Activated CD4-positive, alpha-beta T cell treated with anti-CD3 and anti-CD28 coated beads, Interleukin-2, amount 50 U/mL, for 16 hours (primary cell): ENCODE data around the gene SERPINI1.

ENCODE experiments used
- DNase-seq: peaks from one replicate; pipeline ENCODE4 v3.0.0-alpha.2; 2020

Gene SERPINI1

GRCh38 chr3:167852216-167852615 lies 116.7 kb downstream of the SERPINI1 start:
- no peak for DNase-seq

GRCh38 chr3:167854063-167854462 lies 118.5 kb downstream of the SERPINI1 start:
- DNase-seq = no peak

GRCh38 chr3:167854846-167855245 lies 119.3 kb downstream of the SERPINI1 start:
- no peak for DNase-seq

GRCh38 chr3:167855306-167855705 lies 119.8 kb downstream of the SERPINI1 start:
- no peak for DNase-seq

- DNase-seq = no peak
These were observed 123.3 kb downstream of the SERPINI1 start for GRCh38 chr3:167858865-167859264.

GRCh38 chr3:167859610-167860009 lies 124.1 kb downstream of the SERPINI1 start:
- DNase-seq = no peak

- DNase-seq = no peak
These were observed 126.1 kb downstream of the SERPINI1 start for GRCh38 chr3:167861649-167862048.

GRCh38 chr3:167862104-167862730 lies 126.7 kb downstream of the SERPINI1 start:
- DNase-seq = no peak

GRCh38 chr3:167863811-167864551 lies 128.5 kb downstream of the SERPINI1 start:
- DNase-seq = no peak

GRCh38 chr3:167864552-167864874 lies 129.0 kb downstream of the SERPINI1 start:
- DNase-seq = no peak

GRCh38 chr3:167866331-167866730 lies 130.8 kb downstream of the SERPINI1 start:
- DNase-seq = no peak

- DNase-seq = no peak
These were observed 132.5 kb downstream of the SERPINI1 start for GRCh38 chr3:167867981-167868380.

GRCh38 chr3:167870181-167870580 lies 134.7 kb downstream of the SERPINI1 start:
- no peak for DNase-seq

- DNase-seq = no peak
These were observed 135.2 kb downstream of the SERPINI1 start for GRCh38 chr3:167870759-167871158.

GRCh38 chr3:167872032-167872431 lies 136.5 kb downstream of the SERPINI1 start:
- DNase-seq = no peak

GRCh38 chr3:167872941-167873340 lies 137.4 kb downstream of the SERPINI1 start:
- DNase-seq = no peak

- DNase-seq = no peak
These were observed 139.3 kb downstream of the SERPINI1 start for GRCh38 chr3:167874671-167875372.
